GM23338 (cell line): ENCODE results near the gene DGKB.

ENCODE experiments used
- CREB1 ChIP-seq: fragments of 250-450 bp; sonication (Bioruptor Pico); IDR thresholded peaks from 2 replicates; pipeline ENCODE4 v1.5.0; 2020; ENCODE audit warnings: low read depth, mild to moderate bottlenecking, moderate library complexity
- CTCF ChIP-seq, 2 experiments: fragments of 200-600 bp in 1 of 2; sonication (generic) in 1 of 2; conservative IDR thresholded peaks; 2 replicates each; pipeline versions ENCODE4 v1.5.1 to v1.6.1; 2016 to 2017; ENCODE audit warnings: antibody characterized with exemption in 2 of 2, low read depth in 2 of 2, mild to moderate bottlenecking in 2 of 2, moderate library complexity in 1 of 2
- EZH2 ChIP-seq: fragments of 200-600 bp; sonication (generic); IDR thresholded peaks from one replicate; pipeline ENCODE4 v1.8.0; 2017; ENCODE audit warnings: antibody characterized with exemption, mild to moderate bottlenecking, low read depth; ENCODE audit not compliant: unreplicated experiment
- EZH2phosphoT487 ChIP-seq: fragments of 200-600 bp; sonication (generic); IDR thresholded peaks from one replicate; pipeline ENCODE4 v1.8.1; 2018; ENCODE audit warnings: antibody characterized with exemption; ENCODE audit not compliant: unreplicated experiment
- JUNB ChIP-seq: IDR thresholded peaks from one replicate; pipeline ENCODE4 v1.6.1; 2016; ENCODE audit warnings: antibody characterized with exemption; ENCODE audit not compliant: unreplicated experiment
- NANOG ChIP-seq: IDR thresholded peaks from 2 replicates; pipeline ENCODE4 v1.6.1; 2016; ENCODE audit warnings: antibody characterized with exemption, borderline replicate concordance
- POLR2AphosphoS5 ChIP-seq: IDR thresholded peaks from 2 replicates; pipeline ENCODE4 v1.6.1; 2016; ENCODE audit warnings: antibody characterized with exemption, low read depth
- REST ChIP-seq: IDR thresholded peaks from one replicate; pipeline ENCODE4 v1.6.1; 2018; ENCODE audit warnings: antibody characterized with exemption; ENCODE audit not compliant: unreplicated experiment

GRCh38 chr7:14286036-14286435 is 616.5 kb downstream of the DGKB start:
- no peak for TF ChIP-seq CTCF (conservative IDR thresholded peaks at IDR 0.05; ENCODE audit: low read depth in 2 of 2)
- TF ChIP-seq POLR2AphosphoS5 = no peak
- no peak for TF ChIP-seq JUNB
- no peak for TF ChIP-seq EZH2phosphoT487
- TF ChIP-seq CREB1 (CRISPR knock-in tag) = no peak
- no peak for TF ChIP-seq EZH2
- TF ChIP-seq REST = no peak
- TF ChIP-seq NANOG = no peak
